ENCODE measurements around the gene SRP72.

- TF ChIP-seq, protein P1, sequence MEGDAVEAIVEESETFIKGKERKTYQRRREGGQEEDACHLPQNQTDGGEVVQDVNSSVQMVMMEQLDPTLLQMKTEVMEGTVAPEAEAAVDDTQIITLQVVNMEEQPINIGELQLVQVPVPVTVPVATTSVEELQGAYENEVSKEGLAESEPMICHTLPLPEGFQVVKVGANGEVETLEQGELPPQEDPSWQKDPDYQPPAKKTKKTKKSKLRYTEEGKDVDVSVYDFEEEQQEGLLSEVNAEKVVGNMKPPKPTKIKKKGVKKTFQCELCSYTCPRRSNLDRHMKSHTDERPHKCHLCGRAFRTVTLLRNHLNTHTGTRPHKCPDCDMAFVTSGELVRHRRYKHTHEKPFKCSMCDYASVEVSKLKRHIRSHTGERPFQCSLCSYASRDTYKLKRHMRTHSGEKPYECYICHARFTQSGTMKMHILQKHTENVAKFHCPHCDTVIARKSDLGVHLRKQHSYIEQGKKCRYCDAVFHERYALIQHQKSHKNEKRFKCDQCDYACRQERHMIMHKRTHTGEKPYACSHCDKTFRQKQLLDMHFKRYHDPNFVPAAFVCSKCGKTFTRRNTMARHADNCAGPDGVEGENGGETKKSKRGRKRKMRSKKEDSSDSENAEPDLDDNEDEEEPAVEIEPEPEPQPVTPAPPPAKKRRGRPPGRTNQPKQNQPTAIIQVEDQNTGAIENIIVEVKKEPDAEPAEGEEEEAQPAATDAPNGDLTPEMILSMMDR (IDR thresholded peaks at IDR 0.05), result no peak
- TF ChIP-seq POLR2A (IDR thresholded peaks at IDR 0.05; ENCODE audit: low read depth), result no peak
- TF ChIP-seq POLR2AphosphoS5 (IDR thresholded peaks at IDR 0.05), result no peak
Measured at GRCh38 chr4:56438766-56439165, 28.7 kb upstream of the SRP72 start.
